HG03159 (cell line): ENCODE measurements around the gene AP5Z1.

ENCODE experiments used
- ATAC-seq: cut with Tn5 transposase; IDR thresholded peaks from one replicate; pipeline ENCODE4 v1.9.1; 2021; ENCODE audit warnings: mild to moderate bottlenecking, moderate library complexity; ENCODE audit not compliant: unreplicated experiment

AP5Z1 gene

DNA sequence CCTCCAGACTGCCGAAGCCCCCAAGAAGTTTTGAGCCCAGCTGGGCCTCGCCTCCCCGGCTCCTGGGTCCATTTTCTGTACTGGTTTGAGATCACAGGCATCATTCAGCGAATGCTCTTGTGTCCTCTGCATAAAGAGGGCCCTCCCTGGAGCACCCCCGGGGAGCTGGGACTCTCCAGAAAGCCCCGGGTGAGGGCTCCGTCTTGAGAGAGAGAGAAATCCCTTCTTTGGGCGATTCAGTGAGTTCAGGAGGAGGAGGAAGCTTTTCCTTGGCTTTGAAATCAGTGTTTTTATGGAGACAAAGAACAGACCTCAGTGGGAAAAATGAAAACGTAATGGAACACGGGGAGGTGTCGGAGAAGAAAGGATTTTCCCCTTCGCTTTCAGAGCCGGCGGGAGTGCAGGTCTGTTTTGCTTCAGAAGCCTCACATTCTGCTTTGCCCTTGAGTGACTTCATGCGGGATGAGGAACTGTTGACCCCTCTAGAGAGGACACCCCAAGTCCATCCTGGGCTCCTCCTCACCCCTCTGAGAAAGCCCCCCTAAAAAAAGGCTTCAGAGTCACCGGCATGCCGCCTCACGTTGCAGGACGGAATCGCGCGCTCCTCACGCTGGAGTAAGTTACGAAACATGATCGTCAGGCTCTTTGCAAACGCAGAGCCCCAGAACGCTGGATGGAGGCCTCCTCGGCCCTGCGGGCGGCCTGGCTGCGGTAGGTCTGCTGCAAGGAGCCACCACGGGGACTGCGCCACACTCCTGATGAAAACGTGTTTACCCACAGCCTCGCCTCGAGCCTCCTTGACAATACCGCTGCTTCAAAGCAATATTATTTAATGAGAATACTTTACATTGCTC, 8.5 kb upstream of the AP5Z1 start:
- ATAC-seq: no peak

- no peak for ATAC-seq
Observed at GRCh38 chr7:4768597-4769569, 6.5 kb upstream of the AP5Z1 start.

GRCh38 chr7:4769761-4770160, 5.7 kb upstream of the AP5Z1 start:
- no peak for ATAC-seq

GRCh38 chr7:4770886-4771285, 4.5 kb upstream of the AP5Z1 start:
- ATAC-seq: no peak

GRCh38 chr7:4771737-4772136, 3.7 kb upstream of the AP5Z1 start:
- no peak for ATAC-seq

GRCh38 chr7:4772306-4772705, 3.1 kb upstream of the AP5Z1 start:
- ATAC-seq: no peak

DNA sequence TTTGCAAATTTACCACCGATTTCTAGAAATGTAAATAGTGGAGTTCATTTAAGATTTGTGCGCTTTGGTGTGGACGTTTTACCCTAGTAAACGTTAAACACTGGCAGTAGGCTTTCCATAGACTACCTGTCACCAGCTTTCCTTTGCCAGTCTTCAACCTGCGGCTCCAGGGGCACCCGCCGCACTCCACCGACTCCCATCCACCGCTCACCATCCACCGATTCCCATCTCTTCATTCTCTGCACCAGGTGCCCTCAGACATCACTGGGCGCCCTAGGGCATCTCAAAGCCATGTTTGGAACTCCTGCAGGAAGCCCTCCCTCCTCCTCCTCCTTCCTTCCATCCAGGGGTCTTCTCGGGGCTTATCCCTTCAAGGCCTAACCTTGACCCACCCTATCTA, 1.4 kb upstream of the AP5Z1 start:
- ATAC-seq: no peak

DNA sequence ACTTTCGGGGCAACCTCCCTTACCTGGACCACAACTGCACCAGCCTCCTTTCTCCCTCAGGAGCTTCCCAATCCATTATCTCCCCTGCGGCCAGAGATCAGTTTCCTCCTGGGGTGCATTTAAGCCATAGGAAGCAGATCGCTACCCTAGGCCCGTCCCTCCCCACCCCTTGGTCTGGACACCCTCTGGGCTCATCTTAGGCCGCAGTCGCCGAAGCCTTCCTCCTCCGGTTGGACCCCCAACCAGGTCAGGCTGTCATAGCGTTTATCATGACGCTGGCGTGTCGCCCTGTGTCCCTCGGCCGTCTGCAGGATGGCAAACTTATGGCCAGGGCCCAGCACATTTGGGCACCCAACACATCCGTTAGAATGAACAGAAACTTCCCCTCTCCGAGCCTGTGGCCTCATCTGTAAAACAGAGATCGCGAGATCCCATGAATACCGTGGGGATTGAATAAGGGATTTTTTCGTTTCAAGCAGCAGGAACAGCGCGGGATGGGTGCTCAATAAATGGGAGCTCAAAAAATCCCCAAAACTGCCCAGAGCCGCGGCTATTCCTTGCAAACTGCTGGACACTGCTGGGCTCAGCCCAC, 669 bp upstream of the AP5Z1 start:
- peak; percentile 31 for ATAC-seq

DNA sequence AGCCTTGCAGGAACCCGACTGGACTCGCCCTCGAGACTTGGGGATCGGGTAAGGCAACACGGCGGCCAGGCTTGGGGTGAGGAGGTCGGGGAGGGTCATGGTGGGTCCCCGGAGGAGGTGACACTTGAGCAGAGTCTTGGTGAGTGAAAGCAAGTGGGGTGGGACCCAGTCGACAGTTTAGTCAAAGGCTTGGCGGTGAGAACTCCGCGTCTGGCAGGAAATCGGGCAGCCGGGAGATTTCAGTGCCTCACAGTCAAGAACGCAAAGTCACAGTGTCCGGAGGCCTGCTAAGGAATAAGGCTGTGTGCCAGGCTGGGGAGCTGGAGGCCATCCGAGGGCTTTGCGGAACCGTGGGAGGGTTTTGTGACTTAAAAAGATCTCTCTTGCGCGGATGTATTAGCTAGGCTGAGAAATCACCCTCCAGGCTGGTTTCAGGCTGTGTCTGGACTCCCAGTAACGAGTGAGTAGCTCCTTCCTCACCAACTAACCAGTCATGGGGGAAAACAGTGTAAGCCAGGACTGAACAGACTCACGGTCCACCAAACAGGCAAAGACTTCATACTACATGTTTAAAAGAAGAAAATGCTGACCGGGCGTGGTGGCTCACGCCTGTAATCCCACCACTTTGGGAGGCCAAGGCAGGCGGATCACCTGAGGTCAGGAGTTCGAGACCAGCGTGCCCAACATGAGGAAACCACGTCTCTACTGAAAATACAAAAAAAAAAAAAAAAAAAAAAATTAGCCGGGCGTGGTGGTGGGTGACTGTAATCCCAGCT, 613 bp downstream of the AP5Z1 start:
- peak; percentile 23 for ATAC-seq

GRCh38 chr7:4779118-4779517, 3.7 kb downstream of the AP5Z1 start:
- no peak for ATAC-seq

DNA sequence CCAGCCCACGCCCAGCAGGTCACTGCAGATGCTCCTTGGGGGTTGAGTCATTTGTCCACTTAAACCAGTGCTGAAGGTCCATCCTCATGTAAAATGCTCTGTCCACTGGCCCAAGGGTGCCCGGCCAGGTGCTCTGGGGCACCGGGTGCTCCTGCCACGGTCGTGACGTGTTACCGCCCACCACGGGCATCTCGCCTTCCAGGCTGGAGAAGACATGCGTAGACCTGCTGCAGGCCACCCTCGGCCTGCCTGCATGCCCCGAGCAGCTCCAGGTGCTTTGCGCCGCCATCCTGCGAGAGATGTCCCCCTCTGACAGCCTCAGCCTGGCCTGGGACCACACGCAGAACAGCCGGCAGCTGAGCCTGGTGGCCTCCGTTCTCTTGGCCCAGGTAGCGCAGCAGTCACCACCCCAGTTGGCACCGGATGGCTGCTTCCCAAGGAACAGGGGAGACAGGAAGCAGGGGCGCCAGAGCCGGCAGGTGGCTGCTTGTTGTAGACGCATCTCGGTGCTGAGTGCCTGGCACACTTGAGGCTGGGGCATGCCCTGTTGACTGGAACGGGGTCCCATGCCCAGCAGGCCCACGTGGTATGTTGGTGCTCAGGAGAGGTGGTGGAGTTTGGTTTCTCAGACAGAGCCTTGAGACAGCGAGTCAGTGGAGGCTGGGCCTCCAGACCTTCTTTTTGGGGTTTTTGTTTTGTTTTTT, 6.1 kb downstream of the AP5Z1 start:
- ATAC-seq: no peak

- no peak for ATAC-seq
Observed at GRCh38 chr7:4782333-4783291, 7.2 kb downstream of the AP5Z1 start.

DNA sequence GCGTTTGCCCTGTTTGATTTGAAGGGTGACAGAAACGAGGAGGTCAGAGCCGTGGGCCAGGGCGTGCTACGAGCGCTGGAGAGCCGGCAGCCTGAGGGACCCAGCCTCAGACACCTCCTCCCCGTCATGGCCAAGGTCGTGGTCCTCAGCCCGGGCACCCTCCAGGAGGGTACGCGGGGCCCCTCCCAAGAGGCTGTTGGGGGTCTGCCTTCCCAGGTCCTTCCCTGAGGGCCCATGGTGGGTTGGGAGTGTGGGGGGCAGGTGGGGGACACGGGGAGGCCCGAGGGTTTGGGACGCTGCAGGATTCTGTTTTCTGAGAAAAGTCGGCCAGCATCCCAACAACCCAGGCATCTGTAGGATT, 7.8 kb downstream of the AP5Z1 start:
- no peak for ATAC-seq

DNA sequence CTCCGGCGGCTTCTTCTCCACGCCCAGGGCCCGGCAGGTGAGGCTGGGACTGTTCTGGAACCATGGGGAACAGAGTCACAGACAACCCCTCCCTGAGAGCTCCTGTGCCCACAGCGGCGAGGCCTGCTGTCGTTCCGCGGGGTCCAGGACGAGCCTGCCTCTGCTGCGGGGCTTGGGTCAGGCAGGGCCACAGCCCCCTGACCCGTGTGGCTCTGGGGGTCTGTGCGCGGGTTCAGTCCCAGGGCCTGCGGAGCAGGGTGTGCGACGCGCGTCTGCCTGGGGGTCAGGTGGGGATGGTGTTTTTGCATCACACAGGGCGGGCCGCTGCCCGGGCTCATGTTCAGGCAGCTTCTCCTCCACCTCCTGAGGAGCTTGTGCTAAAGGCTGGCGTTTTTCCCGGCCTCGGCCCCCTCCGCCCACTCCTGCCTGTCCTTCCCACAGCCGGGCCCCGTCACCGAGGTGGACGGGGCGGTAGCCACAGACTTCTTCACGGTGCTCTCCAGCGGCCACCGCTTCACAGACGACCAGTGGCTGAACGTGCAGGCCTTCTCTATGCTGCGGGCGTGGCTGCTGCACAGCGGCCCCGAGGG, 8.4 kb downstream of the AP5Z1 start:
- ATAC-seq: no peak

- no peak for ATAC-seq
Observed at GRCh38 chr7:4784799-4785198, 9.4 kb downstream of the AP5Z1 start.

GRCh38 chr7:4785371-4785770, 9.9 kb downstream of the AP5Z1 start:
- no peak for ATAC-seq

DNA sequence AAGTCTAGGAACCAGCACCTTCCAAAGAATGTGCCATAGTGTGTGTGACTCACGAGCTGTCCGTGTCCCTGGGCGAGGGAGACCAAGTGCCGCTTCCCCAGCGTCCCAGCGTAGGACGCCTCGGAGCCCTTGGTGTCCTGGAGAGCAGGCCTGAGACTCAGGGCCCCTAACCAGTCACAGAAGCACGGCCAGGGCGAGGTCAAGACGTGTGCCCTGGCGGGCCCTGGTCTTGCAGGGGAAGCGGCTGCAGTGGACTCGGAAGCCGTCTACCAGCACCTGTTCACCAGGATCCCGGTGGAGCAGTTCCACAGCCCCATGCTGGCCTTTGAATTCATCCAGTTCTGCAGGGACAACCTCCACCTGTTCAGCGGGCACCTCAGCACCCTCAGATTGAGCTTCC, 10.6 kb downstream of the AP5Z1 start:
- ATAC-seq: no peak

DNA sequence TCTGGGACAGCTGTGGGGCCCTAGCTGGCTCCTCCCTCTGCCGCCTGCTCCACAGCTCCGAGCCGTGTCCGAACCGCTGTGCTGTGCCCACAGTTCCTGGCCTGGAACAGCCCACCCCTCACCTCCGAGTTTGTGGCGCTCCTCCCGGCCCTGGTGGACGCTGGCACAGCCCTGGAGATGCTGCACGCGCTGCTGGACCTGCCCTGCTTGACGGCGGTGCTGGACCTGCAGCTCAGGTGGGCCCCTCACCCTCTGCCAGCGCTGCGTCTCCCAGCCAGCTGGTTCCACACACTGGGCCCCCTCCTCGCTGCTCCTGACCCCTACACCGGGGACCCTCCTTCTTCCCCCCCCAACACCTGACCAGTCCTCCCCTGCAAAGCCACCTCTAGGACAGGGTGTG, 12.1 kb downstream of the AP5Z1 start:
- no peak for ATAC-seq
